HG02763 (cell line): ENCODE results near the gene PTPRK.

Experiments
- ATAC-seq: cut with Tn5 transposase; IDR thresholded peaks from one replicate; pipeline ENCODE4 v1.9.1; 2021; ENCODE audit warnings: mild to moderate bottlenecking, moderate library complexity; ENCODE audit not compliant: unreplicated experiment

PTPRK gene

GRCh38 chr6:128252341-128253176, 267.8 kb downstream of the PTPRK start:
- peak; percentile 54 for ATAC-seq

- ATAC-seq: no peak
These were observed 268.7 kb downstream of the PTPRK start for GRCh38 chr6:128251445-128252340.

GRCh38 chr6:128250370-128251070, 269.9 kb downstream of the PTPRK start:
- no peak for ATAC-seq

GRCh38 chr6:128249429-128249828, 271.0 kb downstream of the PTPRK start:
- no peak for ATAC-seq

- ATAC-seq: no peak
These were observed 273.7 kb downstream of the PTPRK start for GRCh38 chr6:128246472-128247260.

GRCh38 chr6:128244751-128245405, 275.5 kb downstream of the PTPRK start:
- no peak for ATAC-seq

- no peak for ATAC-seq
These were observed 277.5 kb downstream of the PTPRK start for GRCh38 chr6:128242765-128243403.

- peak; percentile 49 for ATAC-seq
These were observed 279.2 kb downstream of the PTPRK start for GRCh38 chr6:128241216-128241615.

- peak; percentile 72 for ATAC-seq
These were observed 280.4 kb downstream of the PTPRK start for GRCh38 chr6:128240024-128240428.

GRCh38 chr6:128239146-128239545, 281.3 kb downstream of the PTPRK start:
- ATAC-seq: no peak

- ATAC-seq: no peak
These were observed 282.2 kb downstream of the PTPRK start for GRCh38 chr6:128238225-128238624.

GRCh38 chr6:128235556-128235955, 284.8 kb downstream of the PTPRK start:
- ATAC-seq: no peak

GRCh38 chr6:128233531-128233930, 286.9 kb downstream of the PTPRK start:
- no peak for ATAC-seq

GRCh38 chr6:128230267-128230989, 290.0 kb downstream of the PTPRK start:
- no peak for ATAC-seq

GRCh38 chr6:128225612-128226011, 294.8 kb downstream of the PTPRK start:
- ATAC-seq: no peak

- no peak for ATAC-seq
These were observed 303.5 kb downstream of the PTPRK start for GRCh38 chr6:128216917-128217316.

- no peak for ATAC-seq
These were observed 310.6 kb downstream of the PTPRK start for GRCh38 chr6:128209771-128210170.

- ATAC-seq: no peak
These were observed 311.4 kb downstream of the PTPRK start for GRCh38 chr6:128208851-128209580.
